LoVo (cell line): Measurements from ENCODE around the gene TRIM8.
A peak's percentile ranks its signal among the peaks of the same experiment; 100 is the strongest.
"Not testable (repeated sequence)": the region's sequence is repeated elsewhere in the genome, so short reads cannot be mapped to it uniquely, and the experiment has no call there.

Experiments
- DNase-seq: peaks from one replicate; pipeline ENCODE4 v3.0.0-alpha.2; 2016; ENCODE audit warnings: low spot score

The TRIM8 gene

DNA sequence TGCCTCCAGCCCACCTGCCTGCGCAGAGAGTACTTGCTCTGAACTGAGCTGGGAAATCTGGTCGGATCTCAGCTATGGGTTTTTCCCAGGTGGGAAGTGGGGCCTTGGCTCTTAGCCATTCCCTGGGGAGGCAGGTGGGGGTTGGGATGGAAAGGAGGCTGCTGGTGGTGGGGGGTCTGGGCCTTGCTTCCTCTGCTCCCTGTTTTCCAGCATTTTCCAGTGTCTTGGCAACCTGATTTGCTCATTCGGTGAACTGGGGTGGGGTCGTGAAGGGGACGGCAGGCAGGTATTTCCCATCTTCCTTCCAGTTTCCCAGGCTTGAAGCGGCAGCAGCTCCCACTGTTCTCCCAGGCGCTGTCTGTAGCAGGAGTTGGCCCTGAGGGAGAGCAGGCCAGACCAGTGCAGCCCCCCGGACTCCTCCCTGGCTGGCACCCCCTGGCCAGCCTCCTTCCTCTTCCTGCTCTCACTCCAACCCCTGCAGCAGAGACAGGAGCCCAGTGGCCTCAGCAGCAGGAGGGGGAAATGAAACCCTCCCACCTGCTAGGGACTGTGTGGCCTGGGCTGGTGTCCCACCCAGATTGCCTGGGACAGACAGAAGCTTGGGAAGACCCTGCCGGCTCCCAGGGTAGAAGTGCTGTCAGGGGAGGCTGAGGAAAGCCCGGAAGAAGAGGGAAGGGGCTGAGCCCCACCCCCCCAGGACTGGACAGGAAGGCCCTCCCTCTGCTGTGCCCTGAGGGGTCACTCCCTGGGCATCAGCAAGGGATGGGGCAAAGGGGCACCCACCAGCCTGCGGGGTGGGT lies 6.6 kb downstream of the TRIM8 start:
- DNase-seq = no peak

DNA sequence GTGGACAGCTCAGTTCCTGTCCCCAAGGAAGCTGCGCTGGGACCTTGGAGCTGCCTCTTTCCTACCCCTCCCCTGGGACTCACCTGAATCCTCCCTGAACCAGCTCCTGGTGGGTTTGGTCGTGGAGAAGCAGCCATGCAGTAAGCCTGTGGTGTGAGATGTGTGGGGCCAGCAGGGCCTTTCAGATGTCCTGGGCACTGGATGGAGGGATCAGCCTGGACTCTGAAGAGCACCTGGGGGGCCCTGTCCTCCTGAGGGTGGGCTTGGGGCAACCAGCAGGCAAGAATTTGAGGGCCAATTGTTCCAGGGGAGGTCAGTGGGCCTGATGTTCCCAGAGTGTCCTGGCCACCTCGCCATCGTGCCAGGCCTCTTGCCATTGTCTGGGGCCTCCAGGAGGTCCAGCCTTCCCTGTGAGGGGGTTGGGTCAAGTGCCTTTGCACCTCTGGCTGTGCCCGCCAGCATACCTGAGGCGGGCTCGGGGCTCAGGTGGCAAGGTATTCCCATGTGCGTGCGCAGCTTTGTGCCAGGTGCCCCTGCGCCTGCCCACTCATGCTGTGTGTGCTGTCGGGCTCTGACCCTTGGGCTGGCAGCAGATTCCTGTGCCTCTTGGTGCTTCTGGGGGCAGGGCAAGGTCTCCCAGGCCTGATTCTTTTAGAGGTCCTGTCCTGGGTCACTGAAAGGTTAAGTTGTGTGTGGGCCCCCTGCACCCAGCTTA lies 7.3 kb downstream of the TRIM8 start:
- DNase-seq = no peak

DNA sequence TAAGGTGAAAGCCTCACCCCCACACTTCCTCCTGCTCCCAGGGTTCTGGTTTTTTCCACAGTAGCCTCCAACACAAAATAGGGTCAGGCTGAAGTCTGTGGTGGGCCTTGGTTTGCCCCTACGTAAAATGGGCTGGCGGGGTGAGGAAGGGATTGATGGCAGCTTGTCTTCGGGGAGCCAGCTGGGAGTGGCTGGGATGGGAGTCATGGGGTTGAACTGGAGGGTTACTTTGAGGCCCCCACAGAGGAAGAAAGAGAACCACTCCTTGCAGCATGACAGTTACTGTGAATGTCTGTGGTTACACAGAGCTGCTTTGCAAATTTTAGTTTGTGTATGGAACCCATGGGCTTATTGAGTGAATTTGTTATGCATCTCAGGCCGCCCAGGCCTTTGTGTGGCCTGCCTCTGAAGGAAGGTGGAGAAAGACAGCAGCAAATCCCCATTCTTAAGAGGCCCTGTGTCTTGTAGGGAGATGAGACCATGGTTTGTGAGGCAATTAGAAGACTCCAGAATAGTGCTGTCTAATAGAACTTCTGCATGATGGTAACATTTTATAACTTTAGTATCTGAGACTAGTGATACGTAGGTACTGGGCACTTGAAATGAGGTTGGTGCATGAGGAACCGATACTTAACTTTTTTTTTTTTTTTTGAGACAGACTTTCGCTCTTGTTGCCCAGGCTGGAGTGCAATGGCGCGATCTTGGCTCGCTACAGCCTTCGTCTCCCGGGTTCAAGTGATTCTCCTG lies 8.1 kb downstream of the TRIM8 start:
- no peak for DNase-seq

DNA sequence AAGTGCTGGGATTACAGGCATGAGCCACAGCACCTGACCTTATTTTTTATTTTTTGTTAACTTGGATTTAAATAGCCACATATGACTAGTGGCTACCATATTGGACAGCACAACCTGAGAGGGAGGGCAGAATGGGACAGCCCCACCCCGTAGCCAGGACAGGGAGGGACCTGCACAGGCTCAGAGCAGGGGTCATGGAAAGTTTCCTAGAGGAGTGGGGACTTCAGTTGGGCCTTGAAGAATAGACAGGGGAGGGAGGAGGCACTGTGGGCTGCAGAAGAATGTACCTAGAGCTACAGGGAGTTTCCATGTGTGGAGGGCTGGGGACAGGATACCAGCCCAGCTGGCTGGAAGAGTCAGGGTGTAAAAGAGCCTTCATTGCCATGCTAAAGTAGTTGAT lies 8.8 kb downstream of the TRIM8 start:
- no peak for DNase-seq

DNA sequence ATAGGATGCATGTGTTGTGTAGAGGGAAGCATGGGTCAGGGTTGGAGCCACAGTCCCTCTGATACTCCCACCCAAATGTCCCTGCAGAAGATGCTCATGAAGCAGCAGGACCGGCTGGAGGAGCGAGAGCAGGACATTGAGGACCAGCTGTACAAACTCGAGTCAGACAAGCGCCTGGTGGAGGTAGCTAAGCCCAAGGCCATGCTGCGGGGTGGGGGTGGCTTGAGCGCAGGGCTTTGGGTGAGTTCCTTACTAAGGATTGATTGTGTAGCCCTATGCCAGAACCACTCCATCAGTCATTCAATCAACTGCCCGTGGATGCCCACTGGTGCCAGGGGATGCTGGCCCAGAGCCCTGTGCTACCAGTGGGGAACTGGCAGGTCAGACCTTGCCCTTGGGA lies 10.3 kb downstream of the TRIM8 start:
- no peak for DNase-seq

DNA sequence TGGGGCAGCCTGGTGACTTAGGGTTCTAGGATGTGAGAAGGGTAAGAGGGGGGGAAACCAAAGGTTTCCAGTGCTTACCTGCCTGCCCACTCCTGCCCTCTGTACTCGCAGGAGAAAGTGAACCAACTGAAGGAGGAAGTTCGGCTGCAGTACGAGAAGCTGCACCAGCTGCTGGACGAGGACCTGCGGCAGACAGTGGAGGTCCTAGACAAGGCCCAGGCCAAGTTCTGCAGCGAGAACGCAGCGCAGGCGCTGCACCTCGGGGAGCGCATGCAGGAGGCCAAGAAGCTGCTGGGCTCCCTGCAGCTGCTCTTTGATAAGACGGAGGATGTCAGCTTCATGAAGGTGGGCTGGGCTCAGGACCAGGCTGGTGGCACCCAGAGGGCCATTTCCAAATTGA lies 10.7 kb downstream of the TRIM8 start:
- DNase-seq = no peak

GRCh38 chr10:102656026-102656425 lies 11.7 kb downstream of the TRIM8 start:
- DNase-seq = no peak

DNA sequence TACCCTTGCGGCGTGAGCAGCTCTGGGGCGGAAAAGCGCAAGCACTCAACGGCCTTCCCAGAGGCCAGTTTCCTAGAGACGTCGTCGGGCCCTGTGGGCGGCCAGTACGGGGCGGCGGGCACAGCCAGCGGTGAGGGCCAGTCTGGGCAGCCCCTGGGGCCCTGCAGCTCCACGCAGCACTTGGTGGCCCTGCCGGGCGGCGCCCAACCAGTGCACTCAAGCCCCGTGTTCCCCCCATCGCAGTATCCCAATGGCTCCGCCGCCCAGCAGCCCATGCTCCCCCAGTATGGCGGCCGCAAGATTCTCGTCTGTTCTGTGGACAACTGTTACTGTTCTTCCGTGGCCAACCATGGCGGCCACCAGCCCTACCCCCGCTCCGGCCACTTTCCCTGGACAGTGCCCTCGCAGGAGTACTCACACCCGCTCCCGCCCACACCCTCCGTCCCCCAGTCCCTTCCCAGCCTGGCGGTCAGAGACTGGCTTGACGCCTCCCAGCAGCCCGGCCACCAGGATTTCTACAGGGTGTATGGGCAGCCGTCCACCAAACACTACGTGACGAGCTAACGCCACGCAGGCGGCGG lies 12.6 kb downstream of the TRIM8 start:
- DNase-seq = no peak

- no peak for DNase-seq
Measured at GRCh38 chr10:102657451-102657850, 13.2 kb downstream of the TRIM8 start.

DNA sequence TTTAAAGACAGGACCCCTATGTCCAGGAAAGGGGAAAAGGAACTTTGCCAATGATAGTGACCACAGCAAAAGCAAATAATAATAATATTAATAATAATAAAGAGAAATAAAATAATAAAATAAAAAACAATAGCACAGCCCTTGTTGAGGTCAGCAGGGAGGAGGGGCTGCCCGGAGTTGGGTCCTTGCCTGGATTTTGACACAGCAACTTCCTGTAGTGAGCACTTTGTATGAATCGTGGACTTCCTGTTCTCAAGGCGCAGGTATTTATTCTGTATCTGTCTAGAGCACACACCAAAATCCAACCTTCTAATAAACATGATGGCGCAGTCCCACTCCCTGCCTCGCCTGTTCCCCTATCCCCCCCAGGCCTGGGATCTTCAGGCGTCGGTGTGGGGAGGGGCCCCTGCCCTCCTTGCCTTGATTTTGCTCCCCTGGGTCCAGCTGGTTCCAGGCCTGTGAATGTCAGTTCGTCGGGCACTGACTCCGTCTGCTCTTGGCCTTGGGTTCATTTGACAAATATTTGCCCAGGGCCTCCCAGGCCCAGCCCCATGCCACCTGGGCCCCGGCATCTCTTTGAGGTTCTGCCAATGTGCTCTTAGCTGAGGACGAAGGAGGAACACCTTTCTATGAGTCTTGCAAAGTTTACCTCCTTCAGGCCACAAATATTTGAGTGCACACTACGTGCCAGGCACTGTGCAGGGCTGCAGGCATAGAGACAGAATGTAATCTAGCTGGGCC lies 13.9 kb downstream of the TRIM8 start:
- DNase-seq = no peak

DNA sequence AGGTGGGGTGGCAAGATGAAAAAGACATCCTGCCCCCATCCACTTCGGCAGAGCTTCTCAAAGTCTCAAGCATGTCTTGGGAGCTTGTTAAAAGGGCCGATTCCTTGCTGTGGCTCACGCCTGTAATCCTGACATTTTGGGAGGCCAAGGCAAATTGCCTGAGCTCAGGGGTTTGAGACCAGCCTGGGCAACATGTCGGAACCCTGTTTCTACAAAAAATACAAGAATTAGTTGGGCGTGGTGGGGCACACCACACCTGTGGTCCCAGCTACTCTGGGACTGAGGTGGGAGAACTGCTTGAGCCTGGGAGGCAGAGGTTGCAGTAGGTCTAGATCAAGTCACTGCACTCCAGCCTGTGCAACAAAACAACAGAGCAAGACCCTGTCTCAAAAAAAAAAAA lies 14.5 kb downstream of the TRIM8 start:
- no peak for DNase-seq

DNA sequence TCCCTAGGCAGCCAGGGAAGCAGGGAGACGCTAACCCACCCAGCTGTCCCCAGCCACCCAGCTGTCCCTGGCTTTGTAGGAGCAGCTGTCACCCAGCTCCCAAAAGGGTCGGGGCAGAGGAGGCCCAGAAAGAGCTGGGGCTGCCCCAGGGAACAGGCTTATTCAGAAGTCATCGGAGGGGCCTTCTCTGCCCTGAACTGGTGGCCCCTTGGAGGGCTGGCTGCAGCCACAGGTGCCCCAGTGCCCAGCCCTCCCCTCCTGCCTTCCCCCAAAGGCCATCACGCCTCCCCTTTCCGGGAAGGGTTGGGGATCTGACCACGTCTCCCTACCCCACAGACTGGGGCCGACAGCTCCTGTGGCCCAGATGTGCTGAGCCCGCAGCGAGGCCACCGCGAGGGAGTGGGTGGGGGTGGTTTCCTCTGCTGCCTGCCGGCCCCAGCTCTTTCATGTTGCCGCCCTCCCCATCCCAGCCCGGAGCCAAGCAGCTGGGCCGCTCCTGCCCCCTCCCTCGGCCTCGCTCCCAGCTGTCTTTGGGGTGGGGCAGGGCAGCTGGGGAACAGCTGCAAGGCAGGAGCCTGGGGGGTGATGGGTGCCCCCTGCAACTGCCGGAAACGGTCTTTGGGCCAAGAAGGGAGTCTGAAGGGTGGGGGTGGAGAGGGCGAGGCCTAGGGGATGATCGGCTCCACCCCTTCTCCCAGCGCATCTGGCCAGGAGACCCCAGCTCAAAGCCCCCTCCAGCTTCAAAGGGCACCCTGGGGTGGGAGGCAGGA lies 16.8 kb downstream of the TRIM8 start:
- DNase-seq = no peak

- no peak for DNase-seq
Measured at GRCh38 chr10:102661658-102662028, 17.4 kb downstream of the TRIM8 start.

- no peak for DNase-seq
Measured at GRCh38 chr10:102665904-102666509, 21.7 kb downstream of the TRIM8 start.

DNA sequence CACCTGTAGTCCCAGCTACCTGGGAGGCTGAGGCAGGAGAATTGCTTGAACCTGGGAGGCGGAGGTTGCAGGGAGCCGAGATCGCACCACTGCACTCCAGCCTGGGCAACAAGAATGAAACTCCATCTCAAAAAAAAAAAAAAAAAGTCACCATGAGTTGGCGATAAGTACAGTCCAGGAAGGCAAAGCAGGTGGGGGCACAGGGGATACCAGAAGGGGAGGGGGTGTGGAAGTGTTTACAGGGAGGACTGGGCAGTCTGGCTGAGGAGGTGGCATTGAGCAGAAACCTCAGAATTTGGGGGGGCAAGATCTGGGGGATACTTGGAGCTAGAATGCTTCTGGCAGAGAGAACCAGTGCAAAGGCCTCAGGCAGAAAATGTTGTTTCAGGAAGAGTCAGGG lies 23.1 kb downstream of the TRIM8 start:
- not testable (repeated sequence) for DNase-seq

DNA sequence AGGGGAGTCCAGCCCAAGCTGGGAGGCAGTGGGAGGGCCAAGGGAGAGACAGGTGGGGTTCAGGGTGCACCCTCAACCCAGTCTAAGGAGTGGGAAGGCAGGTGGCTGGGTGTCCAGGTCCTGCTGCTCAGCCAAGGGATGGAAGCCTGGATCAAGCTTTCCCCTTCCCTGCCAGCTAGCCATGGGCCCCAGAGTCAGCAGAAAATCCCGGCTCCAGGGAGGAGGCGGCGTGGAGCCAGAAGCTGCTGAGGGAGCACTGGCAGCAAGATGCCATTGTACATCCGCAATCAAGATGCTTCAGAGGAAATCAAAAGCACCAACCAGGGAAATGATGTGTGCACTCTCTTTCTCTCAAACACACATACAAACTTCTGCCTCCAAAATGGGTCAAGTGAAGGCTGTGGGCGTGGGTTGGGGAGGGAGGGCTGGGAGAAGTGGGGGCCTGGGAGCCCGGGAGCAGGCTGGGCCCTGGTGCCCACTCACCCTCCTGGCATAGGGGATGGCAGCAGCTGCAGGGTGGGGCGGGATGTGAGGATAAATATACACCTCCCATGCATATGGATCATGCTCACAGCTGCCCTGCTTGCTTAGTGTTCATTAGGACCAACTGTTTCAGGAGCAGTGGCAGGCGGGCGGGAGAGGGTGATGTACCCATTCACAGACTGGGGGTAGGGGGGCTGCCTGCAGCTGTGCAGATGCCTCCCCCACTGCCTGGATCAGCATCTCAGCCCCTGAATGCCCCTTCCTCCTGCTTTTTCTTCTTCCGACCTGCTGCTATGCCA lies 24.2 kb downstream of the TRIM8 start:
- DNase-seq = no peak

DNA sequence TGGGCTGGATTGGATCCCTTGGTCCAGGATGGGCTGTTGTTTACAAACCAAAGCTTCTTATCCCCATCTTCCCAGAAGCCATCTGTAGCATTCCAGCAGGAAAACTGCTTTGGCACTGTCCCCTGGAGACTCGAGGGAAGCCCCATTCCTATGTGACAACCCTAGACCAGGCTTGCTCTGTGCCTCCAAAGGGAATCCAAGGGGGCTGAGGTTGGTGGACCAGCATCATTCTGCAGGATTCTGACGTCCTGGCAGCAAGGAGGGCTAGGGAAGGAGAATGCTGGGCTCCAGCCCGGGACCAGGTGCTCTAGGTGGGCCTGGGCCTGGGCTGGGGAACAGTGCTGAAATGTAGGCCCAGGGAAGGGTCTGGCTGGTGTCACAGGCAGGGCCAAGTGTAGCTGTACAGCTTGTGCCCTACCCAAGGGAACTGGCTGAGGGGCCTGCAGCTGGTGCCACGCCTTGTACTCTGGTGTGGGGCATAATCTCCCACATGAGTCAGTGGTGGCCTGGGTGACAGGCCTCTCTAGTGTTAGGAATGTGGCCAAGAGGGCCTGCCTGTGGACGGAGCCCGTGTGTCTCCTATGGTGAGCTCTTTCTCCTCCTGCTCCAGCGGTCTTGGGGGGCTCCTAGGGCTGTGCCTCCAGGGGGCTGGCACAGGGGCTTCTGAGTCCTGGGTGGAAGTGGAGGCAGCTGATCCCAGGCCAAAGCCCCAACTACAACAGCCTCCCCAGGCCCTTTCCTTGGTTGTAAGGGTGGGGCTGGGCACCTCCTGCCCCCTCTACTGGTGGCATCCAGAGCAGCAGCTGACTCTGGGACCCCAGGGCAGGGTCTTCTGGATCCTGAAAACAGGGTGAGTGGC lies 25.2 kb downstream of the TRIM8 start:
- peak; percentile 71 for DNase-seq

DNA sequence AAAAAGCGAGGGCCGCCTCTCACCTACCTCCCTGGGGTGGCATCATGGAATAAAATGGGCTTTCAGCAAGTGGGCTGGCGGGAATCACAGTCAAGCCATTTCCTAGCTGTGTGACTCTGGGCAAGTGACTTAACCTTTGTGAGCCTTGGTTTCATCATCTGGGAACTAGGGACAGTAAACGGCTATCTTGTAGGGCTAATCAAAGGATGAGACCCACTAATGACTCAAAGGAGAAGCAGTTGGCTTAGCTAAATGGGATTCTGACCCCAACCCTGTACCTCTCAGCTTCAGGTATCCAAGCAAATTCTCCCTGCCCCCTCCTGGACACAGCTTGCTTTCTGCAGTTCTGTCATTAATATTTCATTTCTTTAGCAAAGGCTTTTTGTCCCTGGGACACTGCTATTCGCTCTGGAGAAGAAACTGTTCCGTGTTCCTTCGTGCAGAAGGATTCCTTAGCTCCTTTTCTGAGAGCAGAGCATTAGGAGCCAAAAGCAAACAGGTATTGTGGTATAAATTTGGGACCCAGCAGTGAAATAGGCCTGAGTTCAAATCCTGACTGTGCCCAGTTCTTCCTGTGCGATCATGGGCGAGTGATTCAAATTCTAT lies 25.9 kb downstream of the TRIM8 start:
- no peak for DNase-seq
